PFSK-1 (cell line): ENCODE measurements around the gene SETD2.

Experiments
- POLR2AphosphoS5 ChIP-seq: IDR thresholded peaks from 2 replicates; pipeline ENCODE4 v1.6.1; 2012; ENCODE audit warnings: low read depth, mild to moderate bottlenecking, control low read depth, low read length, moderate library complexity
- REST ChIP-seq, 2 experiments: IDR thresholded peaks; 2 replicates each; pipeline versions ENCODE4 v1.6.1 to v1.8.0; 2011 to 2012; ENCODE audit warnings: low read depth in 2 of 2, low read length in 2 of 2, control low read depth in 1 of 2, inconsistent platforms in 1 of 2, mild to moderate bottlenecking in 1 of 2, moderate library complexity in 1 of 2; ENCODE audit not compliant: insufficient read depth in 1 of 2

- TF ChIP-seq REST (IDR thresholded peaks at IDR 0.05; ENCODE audit: insufficient read depth in 1 of 2, low read depth in 2 of 2, low read length in 2 of 2) (no peak), POLR2AphosphoS5 (no peak)
These were observed 153.7 kb downstream of the SETD2 start for GRCh38 chr3:47010111-47010712.
